H1 (cell line): ENCODE measurements around the gene CCDC33. TPM values are rescaled to one million over a fixed set of nuclear protein-coding genes. Genes with fewer than 3 reads are reported as not detected.

Experiments
- CTCF ChIA-PET: fragments of 300-600 bp; sonication (Branson Sonifier 250); formaldehyde crosslinking; loops from one replicate; lab custom pipeline; 2021; ENCODE audit not compliant: partially characterized antibody; lab: Charles Lee
- POLR2A ChIA-PET: fragments of 300-600 bp; sonication (Branson Sonifier 250); formaldehyde crosslinking; loops from one replicate; lab custom pipeline; 2021; ENCODE audit warnings: inconsistent platforms; ENCODE audit not compliant: partially characterized antibody; lab: Charles Lee
- DNase-seq, 2 experiments: peaks; one replicate each; pipeline versions ENCODE4 v3.0.0 to v3.0.0-alpha.2; 2010 to 2022; ENCODE audit warnings: low spot score in 2 of 2, low read depth in 1 of 2, mixed read lengths in 1 of 2
- FAIRE-seq: peaks from 2 replicates; lab custom pipeline; 2011; peaks lifted over from hg19 to GRCh38; lab: Jason Lieb, UNC
- H2AFZ ChIP-seq: 2 replicates; pipeline ENCODE4 v1.8.1; 2012; ENCODE audit warnings: low read length, inconsistent platforms
- H2AK5ac ChIP-seq: 2 replicates; pipeline ENCODE4 v1.6.1; 2013; ENCODE audit warnings: low read depth, low read length
- H2BK120ac ChIP-seq: replicated peaks from 2 replicates; pipeline ENCODE3; 2013; ENCODE audit warnings: low read depth, low read length, inconsistent platforms
- H2BK12ac ChIP-seq: 2 replicates; pipeline ENCODE4 v1.6.1; 2013; ENCODE audit warnings: low read depth, low read length
- H2BK15ac ChIP-seq: 2 replicates; pipeline ENCODE4 v1.6.1; 2013; ENCODE audit warnings: low read length
- H2BK20ac ChIP-seq: 2 replicates; pipeline ENCODE4 v1.6.1; 2013; ENCODE audit warnings: low read length
- H2BK5ac ChIP-seq: 2 replicates; pipeline ENCODE4 v1.6.1; 2013; ENCODE audit warnings: low read depth, low read length
- H3K14ac ChIP-seq: 2 replicates; pipeline ENCODE4 v1.6.1; 2013; ENCODE audit warnings: inconsistent platforms; ENCODE audit not compliant: insufficient read length
- H3K18ac ChIP-seq: 2 replicates; pipeline ENCODE4 v1.6.1; 2013; ENCODE audit warnings: low read length; ENCODE audit errors: extremely low read depth
- H3K23ac ChIP-seq: 2 replicates; pipeline ENCODE4 v1.6.1; 2013; ENCODE audit warnings: inconsistent platforms; ENCODE audit not compliant: insufficient read length
- H3K23me2 ChIP-seq: 2 replicates; pipeline ENCODE4 v1.6.1; 2013; ENCODE audit warnings: low read depth, low read length
- H3K27ac ChIP-seq: 2 replicates; pipeline ENCODE4 v1.6.1; 2011; ENCODE audit warnings: low read depth, low read length, inconsistent platforms
- H3K27me3 ChIP-seq, 4 experiments: replicated peaks in 1 of 4; 1 replicate in 1 of 4; 2 replicates in 3 of 4; pipeline versions ENCODE4 v1.6.1 to v1.8.1; 2011 to 2013; ENCODE audit warnings: low read length in 3 of 4, mild to moderate bottlenecking in 3 of 4, inconsistent platforms in 2 of 4, mixed read lengths in 2 of 4, moderate library complexity in 1 of 4; ENCODE audit not compliant: control insufficient read depth in 3 of 4, insufficient read depth in 3 of 4; ENCODE audit errors: extremely low read depth in 1 of 4
- H3K36me3 ChIP-seq, 4 experiments: 2 replicates each; pipeline versions ENCODE4 v1.6.1 to v1.8.1; 2011 to 2013; ENCODE audit warnings: mild to moderate bottlenecking in 4 of 4, low read length in 3 of 4, moderate library complexity in 2 of 4, control low read depth in 1 of 4, inconsistent platforms in 1 of 4; ENCODE audit not compliant: insufficient read depth in 4 of 4, control insufficient read depth in 2 of 4
- H3K4ac ChIP-seq: replicated peaks from 2 replicates; pipeline ENCODE3; 2013; ENCODE audit warnings: low read length, low read depth, mixed read lengths, inconsistent platforms; ENCODE audit not compliant: insufficient read length
- H3K4me1 ChIP-seq, 4 experiments: replicated peaks in 1 of 4; 1 replicate in 1 of 4; 2 replicates in 3 of 4; pipeline versions ENCODE4 v1.6.1 to v1.8.1; 2011 to 2013; ENCODE audit warnings: low read length in 3 of 4, inconsistent platforms in 2 of 4, mixed read lengths in 1 of 4; ENCODE audit not compliant: insufficient read depth in 4 of 4, control insufficient read depth in 3 of 4
- H3K4me2 ChIP-seq, 2 experiments: 2 replicates each; pipeline versions ENCODE4 v1.6.1 to v1.8.1; 2011 to 2013; ENCODE audit warnings: low read depth in 2 of 2, low read length in 2 of 2, control low read depth in 1 of 2, inconsistent platforms in 1 of 2, mild to moderate bottlenecking in 1 of 2; ENCODE audit not compliant: insufficient read depth in 1 of 2
- H3K4me3 ChIP-seq, 4 experiments: fragments of 200-600, 300-600 bp in 1 of 4; sonication (generic), shearing (Covaris generic), sonication (Bioruptor Twin) in 1 of 4; 2 replicates each; pipeline versions ENCODE4 v1.5.1 to v1.8.1; 2011 to 2016; ENCODE audit warnings: low read length in 4 of 4, low read depth in 3 of 4, control low read depth in 2 of 4, inconsistent platforms in 2 of 4, mild to moderate bottlenecking in 2 of 4, mixed read lengths in 1 of 4, moderate library complexity in 1 of 4; ENCODE audit not compliant: insufficient read depth in 2 of 4; ENCODE audit errors: extremely low read depth in 1 of 4
- H3K56ac ChIP-seq: replicated peaks from 2 replicates; pipeline ENCODE3; 2013; ENCODE audit warnings: low read depth, mild to moderate bottlenecking, mixed read lengths, low read length, inconsistent platforms; ENCODE audit not compliant: insufficient read length
- H3K79me1 ChIP-seq: 2 replicates; pipeline ENCODE4 v1.6.1; 2013; ENCODE audit warnings: low read depth, low read length, control low read depth
- H3K79me2 ChIP-seq, 2 experiments: 2 replicates each; pipeline versions ENCODE4 v1.6.1 to v1.8.1; 2012 to 2013; ENCODE audit warnings: low read length in 2 of 2, mild to moderate bottlenecking in 2 of 2, inconsistent platforms in 1 of 2; ENCODE audit not compliant: insufficient read depth in 2 of 2, control insufficient read depth in 1 of 2
- H3K9ac ChIP-seq, 4 experiments: replicated peaks in 1 of 4; 1 replicate in 1 of 4; 2 replicates in 3 of 4; pipeline versions ENCODE4 v1.6.1 to v1.8.1; 2011 to 2013; ENCODE audit warnings: low read depth in 3 of 4, low read length in 3 of 4, control low read depth in 2 of 4, mild to moderate bottlenecking in 2 of 4, moderate library complexity in 2 of 4, inconsistent platforms in 1 of 4; ENCODE audit errors: extremely low read depth in 1 of 4
- H3K9me3 ChIP-seq, 2 experiments: 2 replicates each; pipeline versions ENCODE4 v1.6.1 to v1.8.1; 2012 to 2013; ENCODE audit warnings: mild to moderate bottlenecking in 2 of 2, moderate library complexity in 2 of 2, control low read depth in 1 of 2, inconsistent platforms in 1 of 2, low read depth in 1 of 2, low read length in 1 of 2, mixed read lengths in 1 of 2; ENCODE audit not compliant: insufficient read depth in 2 of 2
- H4K20me1 ChIP-seq, 2 experiments: replicated peaks in 1 of 2; 2 replicates each; pipeline versions ENCODE3 to v1.8.1; 2011 to 2013; ENCODE audit warnings: inconsistent platforms in 2 of 2, low read length in 2 of 2, mild to moderate bottlenecking in 1 of 2; ENCODE audit not compliant: insufficient read depth in 2 of 2, control insufficient read depth in 1 of 2
- H4K5ac ChIP-seq: 2 replicates; pipeline ENCODE4 v1.6.1; 2013; ENCODE audit warnings: low read length, low read depth, mixed read lengths, inconsistent platforms; ENCODE audit not compliant: insufficient read length
- H4K8ac ChIP-seq: 2 replicates; pipeline ENCODE4 v1.8.0; 2013; ENCODE audit warnings: mild to moderate bottlenecking, moderate library complexity, low read length, inconsistent platforms; ENCODE audit not compliant: insufficient read depth; ENCODE audit errors: extremely low read depth
- H4K91ac ChIP-seq: replicated peaks from 2 replicates; pipeline ENCODE3; 2013; ENCODE audit warnings: low read length, mixed read lengths, inconsistent platforms; ENCODE audit not compliant: insufficient read length
- ATF3 ChIP-seq: IDR thresholded peaks from 2 replicates; pipeline ENCODE4 v1.6.1; 2011; ENCODE audit warnings: low read depth, mild to moderate bottlenecking, low read length; ENCODE audit not compliant: insufficient read depth
- E2F6 ChIP-seq: IDR thresholded peaks from 2 replicates; pipeline ENCODE4 v1.6.1; 2012; ENCODE audit warnings: inconsistent platforms
- JUN ChIP-seq: IDR thresholded peaks from 2 replicates; pipeline ENCODE4 v1.6.1; 2011; ENCODE audit warnings: low read depth, mild to moderate bottlenecking, improper control_type of control experiment, low read length
- POLR2A ChIP-seq, 2 experiments: IDR thresholded peaks; 1 replicate in 1 of 2; 2 replicates in 1 of 2; pipeline ENCODE4 v1.6.1; 2011; ENCODE audit warnings: low read depth in 2 of 2, low read length in 2 of 2, mild to moderate bottlenecking in 2 of 2; ENCODE audit errors: control extremely low read depth in 1 of 2
- RFX5 ChIP-seq: IDR thresholded peaks from 2 replicates; pipeline ENCODE4 v1.6.1; 2011; ENCODE audit warnings: low read depth, low read length, improper control_type of control experiment, borderline replicate concordance
- RNF2 ChIP-seq: fragments of 200-900, 300-1000 bp; sonication (generic); IDR thresholded peaks from 2 replicates; pipeline ENCODE4 v1.7.1; 2016; ENCODE audit warnings: borderline replicate concordance, low read depth, mild to moderate bottlenecking, antibody characterized with exemption, low read length; ENCODE audit not compliant: poor library complexity, severe bottlenecking; ENCODE audit errors: missing control alignments
- RXRA ChIP-seq: IDR thresholded peaks from 2 replicates; pipeline ENCODE4 v1.6.1; 2011; ENCODE audit warnings: low read depth, mild to moderate bottlenecking, low read length, moderate library complexity; ENCODE audit not compliant: insufficient read depth
- SAP30 ChIP-seq: fragments of 300-600 bp; sonication (generic); IDR thresholded peaks from 2 replicates; pipeline ENCODE4 v1.7.1; 2012; ENCODE audit warnings: low read length, moderate library complexity, mild to moderate bottlenecking, inconsistent platforms; ENCODE audit not compliant: insufficient read depth, insufficient replicate concordance
- SUZ12 ChIP-seq: fragments of 200-600 bp; sonication (generic); IDR thresholded peaks from 2 replicates; pipeline ENCODE4 v1.6.1; 2012; ENCODE audit warnings: mild to moderate bottlenecking, inconsistent platforms, low read length, moderate library complexity, mixed read lengths
- TCF12 ChIP-seq: IDR thresholded peaks from 2 replicates; pipeline ENCODE4 v1.6.1; 2011; ENCODE audit warnings: low read depth, mild to moderate bottlenecking, low read length
- USF2 ChIP-seq: IDR thresholded peaks from 2 replicates; pipeline ENCODE4 v1.6.1; 2011; ENCODE audit warnings: low read length, improper control_type of control experiment
- WGBS, 2 experiments: shearing (Covaris generic) in 1 of 2; methylation state at CpG; one replicate each; pipeline versions ENCODE4 v1.1.6 to v1.1.7; 2013 to 2015; ENCODE audit warnings: low lambda C conversion rate in 2 of 2, mixed read lengths in 2 of 2, inconsistent platforms in 1 of 2, low coverage in 1 of 2, missing lambda C conversion rate in 1 of 2; ENCODE audit not compliant: insufficient replicate concordance in 2 of 2, insufficient coverage in 1 of 2, insufficient read length in 1 of 2; ENCODE audit errors: extremely low coverage in 1 of 2, missing lambda C conversion rate in 1 of 2; 5-methylcytosine and 5-hydroxymethylcytosine counted together
- polyA plus RNA-seq, 7 experiments: library from polyadenylated mRNA; depleted of rRNA in 3 of 7; stranded (reverse) in 5 of 7; unstranded in 2 of 7; fragments of >200 nt in 5 of 7; fragments of 200-250 nt in 2 of 7; gene quantifications; 1 replicate in 5 of 7; 2 replicates in 1 of 7; 4 replicates in 1 of 7; pipeline versions ENCODE4 v1.2.1 to v1.2.3, GENCODE V29; 2011 to 2013; ENCODE audit warnings: missing spikeins in 2 of 7, mixed read lengths in 2 of 7
- total RNA-seq: library from RNA; stranded (reverse); fragmentation: NEBNext Ultra II Directional; extraction: Animal tissue kit (Norgen Biotek cat#: 25700); gene quantifications from 2 replicates; pipeline ENCODE4 v1.2.1, GENCODE V29; 2021

Gene CCDC33
- total and polyA plus RNA-seq, 2 of the 8 experiments (the other 6 are each of a cell fraction or from before 2014, with no cell fraction given) = 2.0 to 2.7 TPM

- CTCF ChIA-PET = interaction anchor here (0.6 to 3.0 kb wide), 6 partner anchors 10 to 115 kb away, joined by 3 to 11 read pairs (median 6); partner anchors contain the start of gene STRA6
- no peaks in the 10 kb centered on the region for H3K79me1 ChIP-seq
- TF ChIP-seq USF2 = no peak
- no peak for TF ChIP-seq POLR2A (IDR thresholded peaks at IDR 0.05; ENCODE audit: control extremely low read depth in 1 of 2, low read depth in 2 of 2, low read length in 2 of 2)
- TF ChIP-seq E2F6 = no peak
- TF ChIP-seq RFX5 = no peak
- TF ChIP-seq JUN = no peak
- TF ChIP-seq TCF12 = no peak
- no peak for TF ChIP-seq RXRA
- TF ChIP-seq RNF2 = no peak
- TF ChIP-seq SUZ12 = no peak
- TF ChIP-seq ATF3 = no peak
- TF ChIP-seq SAP30 = no peak
Measured at GRCh38 chr15:74192751-74193150, 43.4 kb upstream of the CCDC33 start.

More at GRCh38 chr15:74192751-74193150, 43.4 kb upstream of the CCDC33 start:
- no peak overlapping the region for H2BK5ac ChIP-seq
- no peak overlapping the region for H4K5ac ChIP-seq
- H3K56ac ChIP-seq = no peak overlapping the region
- H3K23me2 ChIP-seq = 0 out of 2 replicates have a peak, but pooled peaks cover 2% of the 10 kb centered on the region
- 88 to 100% methylated on average over 1 to 5 of the region's 5 CpGs for WGBS, 2 experiments
- H3K18ac ChIP-seq = no peak overlapping the region
- H3K4me3 ChIP-seq = no peak overlapping the region
- H2BK120ac ChIP-seq = no peak overlapping the region
- no peak overlapping the region for H2BK15ac ChIP-seq
- DNase-seq (no peak), FAIRE-seq (no peak)
- H3K23ac ChIP-seq = no peak overlapping the region
- no peak overlapping the region for H2BK20ac ChIP-seq
- POLR2A ChIA-PET = interaction anchor here (1.1 to 10.3 kb wide), 5 partner anchors 8 to 31 kb away, joined by 3 to 76 read pairs (median 7); partner anchors contain the start of gene STRA6
- no peak overlapping the region for H4K91ac ChIP-seq
- no peak overlapping the region for H2AFZ ChIP-seq
- no peaks in the 10 kb centered on the region for H3K9me3 ChIP-seq
- no peak overlapping the region for H2BK12ac ChIP-seq
- H3K4me1 ChIP-seq = no peaks in the 10 kb centered on the region; a peak in 2 of 7 replicates
- H3K79me2 ChIP-seq = no peaks in the 10 kb centered on the region
- no peak overlapping the region for H4K8ac ChIP-seq
- no peaks in the 10 kb centered on the region for H3K27me3 ChIP-seq
- no peak overlapping the region for H3K14ac ChIP-seq
- no peak overlapping the region for H2AK5ac ChIP-seq
- H3K4ac ChIP-seq = no peak overlapping the region
- H3K4me2 ChIP-seq = no peak overlapping the region
- H4K20me1 ChIP-seq = no peaks in the 10 kb centered on the region
- H3K36me3 ChIP-seq = no peaks in the 10 kb centered on the region
- no peak overlapping the region for H3K27ac ChIP-seq
- H3K9ac ChIP-seq = no peak overlapping the region
